HG03565 (cell line): Measurements from ENCODE around the gene GTPBP4.
"Not testable (repeated sequence)": the region's sequence is repeated elsewhere in the genome, so short reads cannot be mapped to it uniquely, and the experiment has no call there.

Experiments
- ATAC-seq: cut with Tn5 transposase; IDR thresholded peaks from one replicate; pipeline ENCODE4 v1.9.1; 2021; ENCODE audit warnings: mild to moderate bottlenecking, moderate library complexity; ENCODE audit not compliant: unreplicated experiment

Gene GTPBP4

GRCh38 chr10:1022413-1022812 is 34.2 kb downstream of the GTPBP4 start:
- no peak for ATAC-seq

- no peak for ATAC-seq
Measured at GRCh38 chr10:1024103-1024502, 35.9 kb downstream of the GTPBP4 start.

GRCh38 chr10:1025683-1026082 is 37.4 kb downstream of the GTPBP4 start, which contains the start of gene IDI2:
TSS of gene IDI2 (minus strand) at chr10:1025859. CDS start at chr10:1024723, 1,136 bp downstream.
- no peak for ATAC-seq

GRCh38 chr10:1026578-1026977 is 38.3 kb downstream of the GTPBP4 start:
- ATAC-seq, result no peak

GRCh38 chr10:1029838-1030237 is 41.6 kb downstream of the GTPBP4 start:
- ATAC-seq, result no peak

- no peak for ATAC-seq
Measured at GRCh38 chr10:1033601-1034000, 45.4 kb downstream of the GTPBP4 start.

- ATAC-seq, result no peak
Measured at GRCh38 chr10:1034758-1035157, 46.5 kb downstream of the GTPBP4 start.

- no peak for ATAC-seq
Measured at GRCh38 chr10:1035201-1035600, 47.0 kb downstream of the GTPBP4 start.

- peak; percentile 68 for ATAC-seq
Measured at GRCh38 chr10:1036341-1036791, 48.1 kb downstream of the GTPBP4 start.

- no peak for ATAC-seq
Measured at GRCh38 chr10:1037098-1037497, 48.9 kb downstream of the GTPBP4 start.

GRCh38 chr10:1038769-1039168 is 50.5 kb downstream of the GTPBP4 start:
- not testable (repeated sequence) for ATAC-seq

GRCh38 chr10:1040133-1040532 is 51.9 kb downstream of the GTPBP4 start:
- ATAC-seq, result no peak

GRCh38 chr10:1041514-1041913 is 53.3 kb downstream of the GTPBP4 start:
- ATAC-seq, result no peak

- ATAC-seq, result peak; percentile 62
Measured at GRCh38 chr10:1043532-1043995, 55.3 kb downstream of the GTPBP4 start.

GRCh38 chr10:1044146-1044545 is 55.9 kb downstream of the GTPBP4 start:
- no peak for ATAC-seq

- no peak for ATAC-seq
Measured at GRCh38 chr10:1044964-1045363, 56.7 kb downstream of the GTPBP4 start.

GRCh38 chr10:1045415-1045814 is 57.2 kb downstream of the GTPBP4 start:
- no peak for ATAC-seq

- no peak for ATAC-seq
Measured at GRCh38 chr10:1047937-1048336, 59.7 kb downstream of the GTPBP4 start.

- peak; percentile 0 for ATAC-seq
Measured at GRCh38 chr10:1048349-1048731, 60.1 kb downstream of the GTPBP4 start.

GRCh38 chr10:1048732-1049424 is 60.6 kb downstream of the GTPBP4 start, which contains the start of gene IDI1:
TSS of gene IDI1 (minus strand) at chr10:1049119. CDS start at chr10:1049003, 116 bp downstream.
- peak; percentile 77 for ATAC-seq

GRCh38 chr10:1049425-1049958 is 61.3 kb downstream of the GTPBP4 start:
- ATAC-seq, result no peak

- ATAC-seq, result no peak
Measured at GRCh38 chr10:1050145-1050544, 61.9 kb downstream of the GTPBP4 start.
